ENCODE results near the gene COG5. TPM values are rescaled to one million over a fixed set of nuclear protein-coding genes. Genes with fewer than 3 reads are reported as not detected.
"Not testable (repeated sequence)": the region's sequence is repeated elsewhere in the genome, so short reads cannot be mapped to it uniquely, and the experiment has no call there.

COG5 gene
- total RNA-seq, 1 experiment from 2014 or later: 56.1 TPM

GRCh38 chr7:107255602-107256001 lies 308.1 kb downstream of the COG5 start:
- no peak overlapping the region for H3K9ac ChIP-seq (ENCODE audit: low read length)
- DNase-seq: no peak
- no peaks in the 10 kb centered on the region for H3K27me3 ChIP-seq (ENCODE audit: low read length)
- no peak overlapping the region for H3K27ac ChIP-seq (ENCODE audit: low read length)
- no peaks in the 10 kb centered on the region for H3K36me3 ChIP-seq (ENCODE audit: insufficient read depth, low read length)
- no peaks in the 10 kb centered on the region for H3K79me2 ChIP-seq (ENCODE audit: low read length)
- H3K4me3 ChIP-seq (ENCODE audit: low read length): no peak overlapping the region
- no peaks in the 10 kb centered on the region for H3K9me3 ChIP-seq (ENCODE audit: low read length)
- no peaks in the 10 kb centered on the region for H3K9me2 ChIP-seq (replicated peaks; ENCODE audit: insufficient read depth, low read length)
- H3K4me2 ChIP-seq (ENCODE audit: low read depth, low read length, poor library complexity, severe bottlenecking): no peak overlapping the region
- H4K20me1 ChIP-seq (ENCODE audit: insufficient read depth, low read depth, low read length): no peaks in the 10 kb centered on the region
- no peak overlapping the region for H2AFZ ChIP-seq (ENCODE audit: low read length)
- H3K4me1 ChIP-seq (ENCODE audit: low read length): no peaks in the 10 kb centered on the region

- Histone ChIP-seq H4K20me1 (ENCODE audit: insufficient read depth, low read depth, low read length) (no peaks in the 10 kb centered on the region), H3K27ac (ENCODE audit: low read length) (no peak overlapping the region)
Observed at GRCh38 chr7:107254398-107254985, 309.2 kb downstream of the COG5 start.

GRCh38 chr7:107253599-107253998 lies 310.1 kb downstream of the COG5 start:
- no peak overlapping the region for H2AFZ ChIP-seq (ENCODE audit: low read length)
- H3K4me3 ChIP-seq (ENCODE audit: low read length): no peak overlapping the region
- H3K36me3 ChIP-seq (ENCODE audit: insufficient read depth, low read length): no peaks in the 10 kb centered on the region
- no peak overlapping the region for H3K9ac ChIP-seq (ENCODE audit: low read length)
- H3K27ac ChIP-seq (ENCODE audit: low read length): no peak overlapping the region
- no peaks in the 10 kb centered on the region for H4K20me1 ChIP-seq (ENCODE audit: insufficient read depth, low read depth, low read length)
- peaks cover 6% of the 10 kb centered on the region for H3K79me2 ChIP-seq (ENCODE audit: low read length)
- no peak overlapping the region for H3K4me2 ChIP-seq (ENCODE audit: low read depth, low read length, poor library complexity, severe bottlenecking)
- no peak for DNase-seq
- no peaks in the 10 kb centered on the region for H3K9me2 ChIP-seq (replicated peaks; ENCODE audit: insufficient read depth, low read length)
- H3K27me3 ChIP-seq (ENCODE audit: low read length): no peaks in the 10 kb centered on the region
- H3K9me3 ChIP-seq (ENCODE audit: low read length): no peaks in the 10 kb centered on the region
- no peaks in the 10 kb centered on the region for H3K4me1 ChIP-seq (ENCODE audit: low read length)

More at GRCh38 chr7:107254398-107254985, 309.2 kb downstream of the COG5 start:
- H2AFZ ChIP-seq (ENCODE audit: low read length): no peak overlapping the region
- no peak for DNase-seq
- H3K9me3 ChIP-seq (ENCODE audit: low read length): no peaks in the 10 kb centered on the region
- no peaks in the 10 kb centered on the region for H3K36me3 ChIP-seq (ENCODE audit: insufficient read depth, low read length)
- no peaks in the 10 kb centered on the region for H3K9me2 ChIP-seq (replicated peaks; ENCODE audit: insufficient read depth, low read length)
- no peaks in the 10 kb centered on the region for H3K27me3 ChIP-seq (ENCODE audit: low read length)
- H3K4me2 ChIP-seq (ENCODE audit: low read depth, low read length, poor library complexity, severe bottlenecking): no peak overlapping the region
- H3K79me2 ChIP-seq (ENCODE audit: low read length): peaks cover 6% of the 10 kb centered on the region
- no peak overlapping the region for H3K4me3 ChIP-seq (ENCODE audit: low read length)
- no peaks in the 10 kb centered on the region for H3K4me1 ChIP-seq (ENCODE audit: low read length)
- H3K9ac ChIP-seq (ENCODE audit: low read length): no peak overlapping the region

- Histone ChIP-seq H3K4me1 (ENCODE audit: low read length) (no peaks in the 10 kb centered on the region), H3K27ac (ENCODE audit: low read length) (no peak overlapping the region), H3K9me3 (ENCODE audit: low read length) (no peaks in the 10 kb centered on the region; the same call in 1 of the 2 replicates), H3K79me2 (ENCODE audit: low read length) (peaks cover 6% of the 10 kb centered on the region), H2AFZ (ENCODE audit: low read length) (no peak overlapping the region), H3K4me3 (ENCODE audit: low read length) (no peak overlapping the region), H3K9ac (ENCODE audit: low read length) (no peak overlapping the region), H3K36me3 (ENCODE audit: insufficient read depth, low read length) (no peaks in the 10 kb centered on the region; the same call in 1 of the 2 replicates), H3K4me2 (ENCODE audit: low read depth, low read length, poor library complexity, severe bottlenecking) (no peak overlapping the region), H4K20me1 (ENCODE audit: insufficient read depth, low read depth, low read length) (no peaks in the 10 kb centered on the region), H3K9me2 (replicated peaks; ENCODE audit: insufficient read depth, low read length) (no peaks in the 10 kb centered on the region), H3K27me3 (ENCODE audit: low read length) (no peaks in the 10 kb centered on the region)
- no peak for DNase-seq
Observed at GRCh38 chr7:107251963-107252362, 311.8 kb downstream of the COG5 start.

DNA sequence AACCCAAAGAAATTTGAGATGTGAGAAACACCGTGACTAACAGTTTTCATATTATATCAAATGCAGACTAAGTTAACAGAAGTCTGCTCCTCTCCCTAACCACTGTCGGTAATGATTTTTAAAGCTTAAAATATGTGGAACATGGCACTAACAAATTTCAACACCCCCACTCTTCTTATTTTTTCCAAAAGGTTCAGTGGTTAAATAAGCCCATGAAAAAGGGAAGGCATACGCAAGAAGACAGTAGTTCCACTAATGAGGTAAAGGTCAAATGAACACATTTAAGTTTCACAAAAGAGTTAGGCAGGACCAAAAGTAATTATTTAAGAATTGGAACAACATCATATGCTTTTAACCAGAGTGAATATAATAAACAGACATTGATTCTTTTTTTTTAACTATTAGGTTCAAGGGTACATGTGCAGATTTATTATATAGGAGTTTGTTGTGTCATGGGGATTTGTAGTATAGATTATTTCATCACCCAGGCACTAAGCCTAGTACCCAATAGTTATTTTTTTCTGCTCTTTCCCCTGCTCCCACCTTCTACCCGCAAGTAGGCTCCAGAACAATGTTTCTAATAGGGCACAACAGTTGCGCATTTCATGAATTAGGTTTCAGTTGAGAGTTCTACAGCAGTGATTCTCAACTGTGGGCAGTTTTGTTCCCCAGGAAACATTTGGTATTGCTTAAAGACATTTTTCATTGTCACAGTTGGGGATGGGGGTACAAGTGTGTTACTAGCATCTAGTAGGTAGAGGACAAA lies 315.0 kb downstream of the COG5 start:
- Histone ChIP-seq H3K4me3 (ENCODE audit: low read length) (no peak overlapping the region), H3K27ac (ENCODE audit: low read length) (no peak overlapping the region), H3K4me1 (ENCODE audit: low read length) (no peaks in the 10 kb centered on the region), H3K4me2 (ENCODE audit: low read depth, low read length, poor library complexity, severe bottlenecking) (no peak overlapping the region), H3K9ac (ENCODE audit: low read length) (no peak overlapping the region), H3K27me3 (ENCODE audit: low read length) (no peaks in the 10 kb centered on the region), H3K9me2 (replicated peaks; ENCODE audit: insufficient read depth, low read length) (no peaks in the 10 kb centered on the region), H4K20me1 (ENCODE audit: insufficient read depth, low read depth, low read length) (no peaks in the 10 kb centered on the region), H2AFZ (ENCODE audit: low read length) (no peak overlapping the region), H3K9me3 (ENCODE audit: low read length) (peaks cover 3% of the 10 kb centered on the region; the same call in 1 of the 2 replicates), H3K36me3 (ENCODE audit: insufficient read depth, low read length) (no peaks in the 10 kb centered on the region; the same call in 1 of the 2 replicates), H3K79me2 (ENCODE audit: low read length) (peaks cover 6% of the 10 kb centered on the region)
- no peak for DNase-seq

DNA sequence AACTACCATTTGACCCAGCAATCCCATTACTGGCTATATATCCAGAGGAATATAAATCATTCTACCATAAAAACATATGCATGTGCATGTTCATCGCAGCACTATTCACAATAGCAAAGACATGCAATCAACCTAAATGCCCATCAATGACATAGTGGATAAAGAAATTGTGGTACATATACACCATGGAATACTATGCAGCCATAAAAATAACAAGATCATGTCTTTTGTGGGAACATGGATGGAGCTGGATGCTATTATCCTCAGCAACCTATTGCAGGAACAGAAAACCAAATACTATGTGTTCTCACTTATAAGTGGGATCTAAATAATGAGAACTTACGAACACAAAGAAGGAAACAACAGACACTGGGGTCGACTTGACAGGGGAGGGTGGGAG lies 316.9 kb downstream of the COG5 start:
- not testable (repeated sequence) for DNase-seq; H3K9me3 ChIP-seq (ENCODE audit: low read length); H3K79me2 ChIP-seq (ENCODE audit: low read length); H3K36me3 ChIP-seq (ENCODE audit: insufficient read depth, low read length); H3K27ac ChIP-seq (ENCODE audit: low read length); H3K9ac ChIP-seq (ENCODE audit: low read length); H3K9me2 ChIP-seq (replicated peaks; ENCODE audit: insufficient read depth, low read length); H3K4me2 ChIP-seq (ENCODE audit: low read depth, low read length, poor library complexity, severe bottlenecking); H3K4me1 ChIP-seq (ENCODE audit: low read length); H3K27me3 ChIP-seq (ENCODE audit: low read length); H2AFZ ChIP-seq (ENCODE audit: low read length); H3K4me3 ChIP-seq (ENCODE audit: low read length); H4K20me1 ChIP-seq (ENCODE audit: insufficient read depth, low read depth, low read length)

GRCh38 chr7:107244613-107245012 lies 319.1 kb downstream of the COG5 start:
- no peak overlapping the region for H2AFZ ChIP-seq (ENCODE audit: low read length)
- H3K9ac ChIP-seq (ENCODE audit: low read length): no peak overlapping the region
- no peak overlapping the region for H3K4me2 ChIP-seq (ENCODE audit: low read depth, low read length, poor library complexity, severe bottlenecking)
- H3K9me2 ChIP-seq (replicated peaks; ENCODE audit: insufficient read depth, low read length): no peaks in the 10 kb centered on the region
- no peaks in the 10 kb centered on the region; the same call in 1 of the 2 replicates for H3K36me3 ChIP-seq (ENCODE audit: insufficient read depth, low read length)
- H3K27me3 ChIP-seq (ENCODE audit: low read length): no peaks in the 10 kb centered on the region
- H3K79me2 ChIP-seq (ENCODE audit: low read length): 0 out of 2 replicates have a peak, but pooled peaks cover under 1% of the 10 kb centered on the region
- DNase-seq: no peak
- no peaks in the 10 kb centered on the region for H4K20me1 ChIP-seq (ENCODE audit: insufficient read depth, low read depth, low read length)
- 0 out of 2 replicates have a peak, but pooled peaks cover under 1% of the 10 kb centered on the region for H3K4me1 ChIP-seq (ENCODE audit: low read length)
- H3K27ac ChIP-seq (ENCODE audit: low read length): no peak overlapping the region
- no peak overlapping the region for H3K4me3 ChIP-seq (ENCODE audit: low read length)
- H3K9me3 ChIP-seq (ENCODE audit: low read length): peaks cover 3% of the 10 kb centered on the region; the same call in 1 of the 2 replicates

DNA sequence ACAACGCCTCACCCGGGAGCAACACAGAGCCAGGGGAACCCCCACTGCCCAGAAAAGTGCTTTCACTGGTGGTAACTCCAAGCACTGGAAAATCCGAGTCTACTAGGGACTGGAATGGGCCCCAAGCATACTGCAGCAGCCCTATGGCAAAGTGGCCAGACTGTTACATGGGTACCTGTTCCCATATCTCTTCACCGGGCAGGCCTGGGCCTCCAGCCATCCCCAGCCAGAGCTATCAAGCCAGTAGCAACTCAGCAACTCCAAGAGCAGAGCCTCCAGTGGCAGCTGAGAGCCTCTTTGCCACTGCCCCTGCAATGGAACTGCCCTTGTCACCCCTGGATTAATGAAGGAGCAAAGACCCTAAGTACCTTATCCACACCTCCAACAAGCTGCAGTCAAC lies 321.5 kb downstream of the COG5 start:
- Histone ChIP-seq H3K79me2 (ENCODE audit: low read length) (no peaks in the 10 kb centered on the region), H3K36me3 (ENCODE audit: insufficient read depth, low read length) (no peaks in the 10 kb centered on the region; the same call in 1 of the 2 replicates), H3K4me1 (ENCODE audit: low read length) (peaks cover 17% of the 10 kb centered on the region), H4K20me1 (ENCODE audit: insufficient read depth, low read depth, low read length) (no peaks in the 10 kb centered on the region), H2AFZ (ENCODE audit: low read length) (no peak overlapping the region), H3K9me3 (ENCODE audit: low read length) (peaks cover 3% of the 10 kb centered on the region; the same call in 1 of the 2 replicates), H3K27ac (ENCODE audit: low read length) (no peak overlapping the region), H3K4me2 (ENCODE audit: low read depth, low read length, poor library complexity, severe bottlenecking) (no peak overlapping the region), H3K9ac (ENCODE audit: low read length) (no peak overlapping the region), H3K9me2 (replicated peaks; ENCODE audit: insufficient read depth, low read length) (no peaks in the 10 kb centered on the region; the same call in 1 of the 2 replicates), H3K27me3 (ENCODE audit: low read length) (no peaks in the 10 kb centered on the region), H3K4me3 (ENCODE audit: low read length) (no peak overlapping the region)
- DNase-seq: no peak

Data from Karpas-422 (cell line).